ENCODE measurements around the gene MYL12B. TPM values are rescaled to one million over a fixed set of nuclear protein-coding genes. Genes with fewer than 3 reads are reported as not detected.

Gene MYL12B
- total RNA-seq, 2 experiments from 2014 or later, result 230 to 260 TPM

DNA sequence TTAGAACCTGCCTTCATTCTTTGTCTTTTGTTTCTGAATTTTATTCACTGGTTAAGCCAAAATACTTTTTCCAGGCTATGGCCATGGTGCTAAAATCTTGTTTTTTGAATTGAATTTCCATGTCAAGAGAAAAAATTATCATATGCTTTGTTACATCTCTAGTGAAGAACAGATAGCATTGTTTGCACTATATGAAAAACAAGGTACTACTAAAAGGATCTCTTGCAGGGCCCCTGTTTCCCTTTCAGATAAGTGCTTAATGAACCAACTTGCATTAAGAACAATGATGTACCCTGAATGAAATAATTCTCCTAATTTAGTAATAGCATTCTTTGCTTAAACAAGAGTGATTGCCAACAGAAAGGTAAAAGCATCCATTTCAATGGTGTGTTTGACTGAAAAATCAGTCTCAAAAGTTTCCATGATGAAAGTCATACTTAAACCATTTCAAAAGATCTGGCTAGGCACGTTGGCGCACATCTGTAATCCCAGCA is 4.3 kb upstream of the MYL12B start:
- ChIA-PET CTCF (ENCODE audit: unreplicated experiment) (no interaction called here), POLR2A (no interaction called here)
- peaks cover 66% of the 10 kb centered on the region for H3K36me3 ChIP-seq (ENCODE audit: insufficient read depth, low read length)
- no peak overlapping the region for H3K4me3 ChIP-seq (ENCODE audit: low read depth, low read length, poor library complexity, severe bottlenecking)
- BruUV-seq (replicated peaks), result no TSS peak
- H3K9me2 ChIP-seq (ENCODE audit: insufficient read depth, low read length), result no peaks in the 10 kb centered on the region
- H4K20me1 ChIP-seq (ENCODE audit: insufficient read depth, low read length), result 0 out of 2 replicates have a peak, but pooled peaks cover under 1% of the 10 kb centered on the region
- H3K27ac ChIP-seq (ENCODE audit: low read depth, low read length, poor library complexity, severe bottlenecking), result peak overlapping the region; percentile 23
- H3K4me2 ChIP-seq (ENCODE audit: low read length), result no peak overlapping the region
- TF ChIP-seq CTCF (conservative IDR thresholded peaks at IDR 0.05; ENCODE audit: low read length) (no peak), EZH2phosphoT487 (IDR thresholded peaks at IDR 0.05; ENCODE audit: borderline replicate concordance, low read depth, low read length) (no peak)
- intact Hi-C loops (cut with micrococcal nuclease; ENCODE audit: unreplicated experiment), result no loop called here
- peaks cover 59% of the 10 kb centered on the region for H3K4me1 ChIP-seq (ENCODE audit: insufficient read depth, low read length, poor library complexity, severe bottlenecking)
- H2AFZ ChIP-seq (ENCODE audit: low read length), result no peak overlapping the region
- DNase-seq (ENCODE audit: low spot score), result no peak
- H3K9me3 ChIP-seq (ENCODE audit: low read length), result no peaks in the 10 kb centered on the region
- H3K79me2 ChIP-seq (ENCODE audit: insufficient read depth, low read depth, low read length), result peaks cover 45% of the 10 kb centered on the region

DNA sequence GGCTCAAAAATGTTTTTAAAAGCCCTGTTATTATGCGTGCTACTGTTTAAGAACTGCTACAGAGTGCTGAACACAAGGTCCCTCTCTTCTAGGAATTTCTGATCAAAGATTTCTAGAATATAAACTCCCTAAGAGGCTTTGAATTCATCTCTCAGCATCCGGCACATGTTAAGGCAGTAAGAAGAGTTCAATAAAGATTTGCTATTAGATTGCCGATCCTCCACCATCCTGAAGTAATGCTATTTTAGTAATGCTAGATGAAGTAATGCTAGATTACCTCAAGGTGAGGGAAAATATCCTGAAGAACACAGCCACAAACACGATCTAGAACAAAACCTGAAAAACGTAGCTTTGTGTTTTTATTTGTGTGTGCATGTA is 949 bp upstream of the MYL12B start:
- Histone ChIP-seq H3K4me2 (ENCODE audit: low read length) (peak overlapping the region; percentile 93), H3K4me1 (ENCODE audit: insufficient read depth, low read length, poor library complexity, severe bottlenecking) (peaks cover 62% of the 10 kb centered on the region), H3K4me3 (ENCODE audit: low read depth, low read length, poor library complexity, severe bottlenecking) (peak overlapping the region; percentile 86), H4K20me1 (ENCODE audit: insufficient read depth, low read length) (peaks cover 18% of the 10 kb centered on the region; the same call in 1 of the 2 replicates), H3K9me2 (ENCODE audit: insufficient read depth, low read length) (no peaks in the 10 kb centered on the region), H3K27ac (ENCODE audit: low read depth, low read length, poor library complexity, severe bottlenecking) (peak overlapping the region; percentile 81), H3K36me3 (ENCODE audit: insufficient read depth, low read length) (peaks cover 34% of the 10 kb centered on the region), H2AFZ (ENCODE audit: low read length) (peak overlapping the region; percentile 44; the same call in 1 of the 2 replicates), H3K9me3 (ENCODE audit: low read length) (no peaks in the 10 kb centered on the region), H3K79me2 (ENCODE audit: insufficient read depth, low read depth, low read length) (peaks cover 58% of the 10 kb centered on the region)
- no peak for DNase-seq (ENCODE audit: low spot score)
- ChIA-PET POLR2A (interaction anchor here (0.8 to 2.4 kb wide), 7 partner anchors 10 to 398 kb away, joined by 3 to 9 read pairs (median 4); no protein-coding TSS in a partner anchor), CTCF (ENCODE audit: unreplicated experiment) (no interaction called here)
- no peak for TF ChIP-seq CTCF (conservative IDR thresholded peaks at IDR 0.05; ENCODE audit: low read length)
- no peak for TF ChIP-seq EZH2phosphoT487 (IDR thresholded peaks at IDR 0.05; ENCODE audit: borderline replicate concordance, low read depth, low read length)
- no TSS peak for BruUV-seq (replicated peaks)
- intact Hi-C loops (cut with micrococcal nuclease; ENCODE audit: unreplicated experiment), result loop anchor here (1.0 to 5.0 kb wide), 2 partner anchors 18 to 604 kb away; partner anchors contain the start of gene SMCHD1

All from OCI-LY7 (cell line).